ENCODE measurements around the gene RRBP1.

Gene RRBP1

DNA sequence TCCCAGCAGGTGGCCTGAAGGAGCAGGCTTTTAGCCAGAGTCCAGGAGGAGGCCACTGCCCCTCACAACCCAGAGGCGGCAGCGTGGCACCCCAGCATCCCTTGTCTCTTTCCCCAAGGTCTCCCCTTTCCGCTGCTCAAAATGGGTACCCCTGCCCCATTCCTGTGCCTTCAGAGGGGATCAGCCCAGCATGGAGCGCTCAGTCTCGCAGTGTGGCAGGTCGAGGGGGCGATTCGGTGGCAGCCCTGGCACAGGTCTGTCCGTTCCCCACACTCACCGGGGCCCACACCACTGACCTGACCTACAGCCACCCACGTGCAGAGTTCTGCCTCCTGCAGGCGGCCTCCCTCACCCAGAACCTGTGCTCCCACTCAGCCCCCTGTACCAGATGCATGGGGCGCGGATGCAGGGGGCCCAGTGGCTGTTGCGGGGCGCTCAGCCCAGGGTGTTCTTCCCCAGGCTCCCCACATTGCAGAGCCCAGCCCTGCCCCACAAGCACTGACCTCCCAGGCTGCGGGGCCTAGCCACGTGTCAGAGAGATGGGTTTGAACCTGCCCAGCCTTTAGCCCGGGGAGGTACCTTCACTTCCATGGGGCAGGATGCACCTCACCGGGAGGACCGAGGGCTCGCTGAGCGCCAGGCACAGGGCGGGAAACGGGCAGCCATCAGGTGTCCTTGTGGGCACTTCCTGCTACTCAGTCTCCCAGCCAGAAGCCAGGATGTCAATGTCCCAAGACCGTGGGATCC, 70.3 kb downstream of the RRBP1 start:
- peak; percentile 17 for DNase-seq (ENCODE audit: low spot score)

DNA sequence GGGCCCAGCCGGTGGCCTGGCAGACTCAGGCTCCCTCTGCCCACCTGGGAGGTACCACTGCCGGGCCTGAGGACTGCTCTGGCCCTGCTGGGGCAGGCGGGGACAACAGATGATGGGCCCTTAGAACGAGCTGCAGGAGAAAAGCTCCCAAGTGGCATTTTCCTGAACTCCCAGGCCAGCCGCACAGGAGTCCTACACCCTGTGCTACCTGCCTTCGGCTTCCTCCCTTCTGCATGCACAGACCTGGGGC, 70.8 kb downstream of the RRBP1 start:
- DNase-seq (ENCODE audit: low spot score), result no peak

DNA sequence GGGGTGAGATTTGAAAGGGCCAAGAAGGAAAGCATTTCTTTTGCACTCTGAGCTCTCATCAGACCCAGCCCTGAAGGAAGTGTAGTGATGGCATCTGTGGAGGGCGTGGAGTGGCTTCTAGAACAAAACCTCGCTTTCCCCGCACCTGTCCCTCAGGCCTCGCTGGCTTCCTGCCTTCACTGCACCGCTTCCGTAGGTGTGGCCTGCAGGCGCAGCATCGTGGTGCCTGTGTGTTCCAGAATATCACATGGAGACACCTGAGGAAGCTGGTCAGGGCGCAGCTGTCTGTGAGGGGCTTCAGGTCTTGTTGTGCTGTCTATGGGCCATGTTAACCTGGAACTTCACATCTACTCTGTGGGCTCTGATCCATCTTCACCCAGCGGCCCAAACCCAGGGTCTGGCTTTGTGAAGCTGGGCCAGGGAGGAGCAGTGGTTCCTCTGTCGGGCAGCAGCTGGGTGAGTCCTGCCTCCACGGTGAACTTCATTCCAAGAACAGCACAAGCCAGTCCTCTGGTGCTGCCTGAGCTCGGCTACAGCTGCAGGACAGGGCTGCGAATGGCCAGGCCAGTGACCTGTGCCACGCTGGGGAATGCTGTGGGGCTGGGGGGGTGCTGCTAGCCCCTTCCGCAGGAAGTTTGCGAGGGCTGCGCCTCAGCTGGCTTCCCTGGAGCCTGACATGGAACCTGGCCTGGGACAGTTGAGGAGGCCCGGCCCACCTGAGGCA, 71.3 kb downstream of the RRBP1 start:
- peak; percentile 44 for DNase-seq (ENCODE audit: low spot score)

DNA sequence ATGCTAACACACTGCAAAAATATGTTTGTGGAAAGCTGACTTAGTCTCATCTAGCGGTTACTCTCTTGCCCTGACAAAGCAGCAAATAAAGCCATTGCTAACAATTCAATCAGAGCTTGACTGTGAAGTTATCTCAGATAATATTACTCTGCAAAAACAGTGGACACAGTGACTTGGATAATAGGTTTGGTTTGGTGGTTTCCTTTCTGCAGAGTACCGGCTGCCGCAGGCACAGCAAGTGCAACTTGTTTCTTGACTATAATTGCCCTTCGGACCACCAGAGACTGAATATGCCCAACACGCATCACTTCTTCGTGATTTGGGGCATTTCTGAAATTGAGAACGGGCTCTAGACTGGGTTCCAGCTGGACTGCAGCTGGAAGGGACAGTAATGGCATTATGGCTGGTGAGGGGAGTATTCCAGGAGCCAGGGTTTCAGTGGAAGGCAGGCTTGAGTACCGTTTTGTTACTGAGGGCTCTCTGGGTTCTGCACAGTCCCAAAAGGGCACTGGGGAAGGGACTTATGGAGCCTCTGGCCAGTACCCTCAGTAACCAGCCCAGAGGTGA, 72.1 kb downstream of the RRBP1 start:
- DNase-seq (ENCODE audit: low spot score), result no peak

DNA sequence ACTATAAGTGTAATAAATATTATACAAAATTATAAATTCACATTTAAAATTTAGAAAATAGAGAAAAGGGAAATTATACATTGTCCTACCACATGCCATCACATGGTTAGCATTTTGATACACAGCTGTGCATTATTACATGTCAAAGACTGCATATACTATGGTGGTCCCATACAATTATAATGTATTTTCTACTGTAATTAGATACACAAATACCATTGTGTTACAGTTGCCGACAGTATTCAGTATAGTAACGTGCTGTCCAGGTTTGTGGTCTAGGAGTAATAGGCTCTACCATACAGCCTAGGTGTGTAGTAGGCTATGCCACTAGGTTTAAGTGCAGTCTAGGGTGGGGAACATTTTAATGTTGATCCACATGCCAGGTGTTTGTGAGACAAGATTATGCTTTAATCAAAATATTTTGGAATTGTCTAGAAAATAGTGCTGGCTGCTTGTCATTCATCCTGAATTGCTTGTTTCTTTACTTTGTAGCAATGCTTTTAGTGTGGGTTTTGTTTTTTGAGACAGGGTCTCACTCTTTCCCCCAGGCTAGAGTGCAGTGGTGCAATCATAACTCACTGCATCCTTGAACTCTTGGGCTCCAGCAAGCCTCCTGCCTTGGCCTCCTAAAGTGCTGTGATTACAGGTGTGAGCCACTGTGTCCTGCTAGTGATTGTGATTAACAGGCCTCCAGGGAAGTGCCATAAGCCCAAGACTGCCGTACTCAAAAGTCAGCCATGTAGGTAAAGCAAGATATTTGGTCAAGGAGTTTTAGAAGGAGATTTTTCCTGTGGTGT, 73.1 kb downstream of the RRBP1 start:
- no peak for DNase-seq (ENCODE audit: low spot score)

DNA sequence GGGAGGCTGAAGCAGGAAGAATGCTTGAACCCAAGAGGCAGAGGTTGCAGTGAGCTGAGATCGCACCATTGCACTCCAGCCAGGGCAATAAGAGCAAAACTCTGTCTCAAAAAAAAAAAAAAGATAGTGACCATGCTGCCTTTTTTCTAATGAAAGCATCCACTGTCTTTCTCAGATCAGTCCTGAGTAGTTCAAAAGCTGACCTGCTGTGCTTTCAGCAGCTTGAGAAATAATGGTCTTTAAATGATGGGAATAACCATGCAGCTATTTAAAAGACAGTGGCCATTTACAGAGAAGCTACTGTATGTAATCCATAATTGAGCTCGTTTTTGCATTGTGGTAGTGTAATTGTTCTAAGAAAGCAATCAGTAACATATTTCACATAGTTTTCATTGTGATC, 76.0 kb downstream of the RRBP1 start:
- DNase-seq (ENCODE audit: low spot score), result no peak

DNA sequence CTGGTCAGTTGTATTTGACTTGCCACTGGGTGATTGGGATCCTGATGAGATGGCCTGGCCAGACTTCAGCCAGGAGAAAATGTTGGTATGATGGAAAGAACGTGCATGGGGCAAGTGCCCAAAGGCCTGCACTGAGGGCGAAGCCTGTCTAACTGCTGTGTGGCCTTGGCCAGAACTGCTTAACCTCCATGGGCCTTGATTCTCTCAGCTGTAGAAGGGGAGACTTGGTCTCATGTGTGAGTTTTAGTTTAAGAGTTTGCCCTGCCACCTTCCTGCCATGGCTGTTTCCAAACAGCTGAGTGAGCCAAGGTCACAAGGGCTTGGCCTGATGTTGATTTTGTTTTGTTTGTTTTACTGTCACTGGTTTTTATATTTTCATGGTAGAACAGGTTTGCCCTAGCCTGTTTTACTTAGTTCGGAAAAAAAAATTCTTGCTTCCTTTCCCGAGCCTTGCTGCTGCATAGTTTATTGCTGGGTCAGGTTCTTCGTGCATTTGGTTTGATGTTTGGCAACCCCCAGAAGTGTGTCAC, 76.8 kb downstream of the RRBP1 start:
- no peak for DNase-seq (ENCODE audit: low spot score)

DNA sequence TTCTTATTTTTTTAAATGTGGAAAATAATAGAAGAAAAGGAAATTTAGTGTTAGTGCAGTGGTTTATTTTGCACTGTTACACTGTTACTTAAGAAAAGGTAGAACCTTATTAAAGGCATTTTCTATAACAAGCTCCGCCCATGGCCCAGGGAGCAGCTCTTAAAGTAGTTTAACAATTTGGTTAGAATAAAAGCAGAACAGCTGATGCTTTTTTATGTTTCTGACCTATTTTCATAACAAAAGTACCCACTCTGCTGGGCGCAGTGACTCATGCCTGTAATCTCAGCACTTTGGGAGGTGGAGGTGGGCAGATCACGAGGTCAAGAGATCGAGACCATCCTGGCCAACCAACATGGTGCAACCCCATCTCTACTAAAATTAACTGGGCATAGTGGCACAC, 79.5 kb downstream of the RRBP1 start:
- DNase-seq (ENCODE audit: low spot score), result no peak

DNA sequence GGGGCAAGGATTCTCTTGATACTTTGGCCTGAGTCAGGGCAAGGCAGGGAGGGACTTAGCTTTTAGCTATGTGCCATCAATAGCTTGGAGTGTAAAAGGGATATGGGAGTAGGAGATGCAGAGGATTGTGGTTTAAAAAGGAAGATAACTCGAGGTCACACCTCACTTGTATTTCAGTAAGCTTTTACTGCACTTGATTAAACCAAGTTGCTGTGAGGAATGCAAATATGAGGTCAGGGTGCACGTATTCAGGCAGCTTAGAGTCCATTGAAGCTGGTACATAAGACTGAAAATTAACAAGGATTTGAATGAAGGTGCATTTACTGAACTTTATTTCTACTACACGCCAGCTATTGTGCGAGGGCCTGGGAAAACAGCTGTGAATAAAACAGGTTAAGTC, 80.1 kb downstream of the RRBP1 start:
- no peak for DNase-seq (ENCODE audit: low spot score)

DNA sequence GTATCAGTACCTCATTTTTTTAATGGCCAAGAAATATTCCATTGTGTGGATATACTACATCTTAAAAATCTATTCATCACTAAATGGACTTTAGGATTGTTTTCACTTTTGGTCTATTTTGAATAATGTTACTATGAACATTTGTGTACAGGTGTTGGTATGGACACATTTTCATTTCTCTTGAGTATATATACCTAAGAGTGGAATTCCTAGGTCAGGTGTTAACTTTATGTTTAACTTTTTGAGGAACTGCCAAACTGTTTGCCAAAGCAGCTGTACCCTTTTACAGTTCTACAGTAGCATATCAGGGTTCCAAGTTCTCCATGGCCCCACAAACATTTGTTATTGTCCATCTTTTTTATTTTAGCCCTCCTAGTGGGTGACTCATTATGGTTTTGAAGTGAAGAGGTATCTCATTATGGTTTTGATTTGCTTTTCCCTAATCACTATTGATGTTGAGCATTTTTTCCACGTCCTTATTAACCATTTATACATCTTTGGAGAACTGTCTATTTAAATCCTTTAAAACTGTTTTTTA, 84.0 kb downstream of the RRBP1 start:
- no peak for DNase-seq (ENCODE audit: low spot score)

DNA sequence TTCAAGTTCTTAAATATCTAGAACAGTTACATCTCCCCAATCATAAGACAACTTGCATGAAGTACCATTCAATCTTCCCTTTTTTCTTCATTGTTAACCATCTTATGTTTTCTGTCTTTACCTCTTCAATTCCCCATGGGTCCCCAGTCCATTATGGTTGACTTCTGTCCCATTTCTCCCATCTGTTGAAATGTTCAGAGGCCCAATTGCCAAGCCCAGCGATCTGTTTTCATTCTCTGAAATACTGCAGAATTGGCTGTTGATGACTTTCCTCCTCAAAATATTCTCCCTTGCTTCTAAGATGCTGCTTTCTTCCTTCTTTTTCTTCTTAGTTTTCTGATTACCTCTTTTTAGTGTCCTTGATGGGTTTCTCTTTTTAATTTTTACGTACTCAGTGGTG, 86.2 kb downstream of the RRBP1 start:
- no peak for DNase-seq (ENCODE audit: low spot score)

DNA sequence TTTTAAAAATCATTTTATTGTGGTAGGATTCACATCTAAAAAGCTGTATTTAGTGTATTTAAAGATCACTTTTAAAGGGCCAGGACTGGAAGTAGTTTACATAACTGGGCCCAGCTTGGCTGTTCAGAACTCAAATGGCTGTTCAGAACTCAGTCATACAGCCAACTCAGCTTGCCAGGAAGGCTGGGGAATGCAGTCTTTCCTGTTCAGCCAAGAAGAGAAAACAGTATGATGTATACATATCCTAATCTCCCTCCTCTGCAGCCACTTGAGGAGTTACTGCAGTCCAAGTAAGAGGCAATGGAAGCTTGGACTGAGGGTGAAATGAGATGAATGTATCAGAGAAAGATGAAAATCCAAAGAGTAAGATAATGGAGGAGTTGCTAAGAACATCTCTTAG, 87.6 kb downstream of the RRBP1 start:
- no peak for DNase-seq (ENCODE audit: low spot score)

DNA sequence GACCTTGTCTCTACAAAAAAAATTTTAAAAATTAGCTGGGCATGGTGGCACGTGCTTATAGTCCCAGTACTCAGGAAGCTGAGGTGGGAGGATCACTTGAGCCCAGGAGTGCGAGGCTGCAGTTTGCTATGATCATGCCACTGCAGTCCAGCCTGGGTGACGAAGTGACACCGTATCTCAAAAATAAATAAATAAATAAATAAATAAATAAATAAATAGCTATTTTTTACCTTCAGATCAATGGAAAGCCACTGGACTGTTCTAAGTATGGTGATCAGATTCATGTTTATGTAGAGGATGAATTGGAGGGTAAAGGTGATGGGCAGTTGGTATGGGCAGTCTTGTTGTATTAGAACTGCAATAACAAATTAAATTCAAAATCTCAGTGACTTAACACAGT, 88.1 kb downstream of the RRBP1 start:
- DNase-seq (ENCODE audit: low spot score), result no peak

DNA sequence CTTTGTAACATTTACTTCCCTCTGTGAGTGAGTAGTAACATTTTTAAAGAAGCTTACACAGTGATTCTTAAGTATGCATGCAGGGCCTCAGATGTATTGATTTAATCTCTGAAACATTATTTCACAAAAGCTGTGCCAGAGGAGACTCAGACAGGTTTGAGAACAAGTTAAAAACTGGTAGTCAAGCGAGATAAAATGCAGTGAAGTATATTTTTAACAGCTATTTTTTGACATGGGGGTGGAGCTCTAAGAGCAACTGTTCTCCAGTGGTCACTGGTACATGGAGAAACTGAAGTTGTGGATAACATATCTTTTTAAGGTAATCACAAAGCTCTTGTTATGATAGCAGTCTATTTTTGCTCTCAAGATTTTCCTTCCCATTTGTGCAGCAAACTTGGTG, 91.8 kb downstream of the RRBP1 start:
- no peak for DNase-seq (ENCODE audit: low spot score)

DNA sequence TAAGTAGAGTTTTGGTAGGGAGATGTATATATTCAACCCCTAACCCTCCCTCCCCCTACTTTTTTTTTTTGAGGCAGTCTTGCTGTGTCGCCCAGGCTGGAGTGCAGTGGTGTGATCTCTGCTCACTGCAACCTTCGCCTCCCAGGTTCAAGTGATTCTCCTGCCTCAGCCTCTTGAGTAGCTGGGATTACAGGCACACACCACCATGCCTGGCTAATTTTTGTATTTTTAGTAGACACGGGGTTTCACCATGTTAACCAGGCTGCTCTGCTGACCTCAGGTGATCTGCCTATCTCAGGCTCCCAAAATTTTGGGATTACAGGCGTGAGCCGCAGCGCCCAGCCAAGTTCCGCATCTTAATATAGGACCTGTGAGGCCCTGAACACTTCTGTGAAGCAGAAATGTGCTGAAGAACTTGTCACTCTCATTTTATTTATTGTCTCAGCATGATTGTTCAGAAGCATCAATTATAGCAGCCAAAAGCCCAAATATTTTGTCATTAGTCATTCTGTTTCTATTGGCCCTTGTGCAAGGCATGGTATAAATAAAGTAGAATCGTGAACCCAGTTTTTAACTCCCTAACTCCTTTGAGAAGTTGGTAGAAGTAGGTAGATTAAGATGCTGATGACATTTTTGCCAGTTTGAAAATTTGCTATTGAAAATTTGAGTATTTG, 92.7 kb downstream of the RRBP1 start:
- no peak for DNase-seq (ENCODE audit: low spot score)

DNA sequence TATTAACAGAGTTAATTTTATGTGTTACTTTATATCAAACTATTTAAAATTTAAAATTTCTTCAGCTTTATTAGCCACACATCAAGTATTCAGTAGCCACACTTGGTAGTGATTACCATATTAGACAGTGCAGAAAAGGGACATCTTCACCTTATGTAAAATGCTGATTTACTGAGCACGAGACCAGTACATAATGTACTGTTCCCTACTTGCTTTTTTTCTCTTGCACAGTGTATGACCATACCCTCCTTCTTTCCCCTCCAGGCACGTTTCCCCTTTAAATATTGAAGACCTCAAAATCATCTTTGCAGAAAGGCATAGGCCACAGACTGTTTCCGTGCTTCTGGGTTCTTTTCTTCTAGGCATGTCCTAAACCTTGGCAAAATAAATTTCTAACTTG, 94.2 kb downstream of the RRBP1 start:
- DNase-seq (ENCODE audit: low spot score), result no peak

DNA sequence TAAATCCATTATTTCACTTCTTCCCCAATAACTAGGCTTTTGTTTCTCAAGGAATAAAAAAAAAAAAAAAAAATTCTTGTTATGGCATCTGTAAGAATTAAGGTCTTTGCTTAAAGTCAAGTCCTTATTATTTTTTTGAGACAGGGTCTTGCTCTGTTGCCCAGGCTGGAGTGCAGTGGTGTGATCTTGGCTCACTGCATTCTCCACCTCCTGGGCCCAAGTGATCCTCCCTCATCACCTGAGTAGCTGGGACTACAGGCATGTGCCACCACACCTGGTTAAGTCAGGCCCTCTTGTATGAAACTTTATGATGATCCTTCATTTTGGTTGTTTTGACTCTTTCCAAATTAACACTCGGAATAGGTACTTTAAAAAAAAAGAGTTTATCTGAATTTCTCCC, 94.9 kb downstream of the RRBP1 start:
- no peak for DNase-seq (ENCODE audit: low spot score)

DNA sequence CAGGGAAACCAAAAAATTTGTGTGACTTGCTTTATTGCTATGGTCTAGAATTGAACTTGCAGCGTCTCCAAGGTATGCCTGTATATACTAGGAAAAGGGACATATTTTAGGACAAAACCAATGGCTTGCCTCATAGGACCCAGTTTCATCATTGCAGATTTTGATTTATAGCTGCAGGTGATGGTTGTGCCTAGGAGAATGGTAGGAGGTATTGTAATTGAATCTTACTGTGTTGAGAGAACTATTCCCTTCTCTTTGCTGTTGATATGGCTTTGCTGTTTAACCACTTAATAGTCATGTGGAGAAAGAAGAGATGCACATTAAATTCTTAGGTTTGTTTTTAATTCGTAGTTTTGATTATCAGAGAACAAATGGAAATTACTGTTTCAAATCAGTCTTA, 95.8 kb downstream of the RRBP1 start:
- DNase-seq (ENCODE audit: low spot score), result no peak

DNA sequence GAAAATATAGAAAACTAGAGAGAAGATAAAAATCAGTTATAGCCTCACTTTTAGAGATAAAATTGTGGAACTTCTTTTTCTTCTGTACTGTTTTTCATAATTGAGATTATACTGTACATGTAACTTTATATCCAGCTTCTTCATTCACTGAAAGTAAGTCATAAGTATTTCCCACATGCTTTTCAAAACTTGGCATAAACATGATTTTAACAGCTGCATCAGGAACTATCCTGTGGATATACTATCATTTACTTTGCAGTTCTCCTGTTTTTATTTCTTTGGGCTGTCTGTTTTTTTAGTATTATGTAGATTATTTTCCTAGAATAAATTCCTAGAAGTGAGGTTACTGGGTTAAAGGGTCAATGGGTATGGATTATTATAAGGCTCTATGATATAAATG, 97.4 kb downstream of the RRBP1 start:
- no peak for DNase-seq (ENCODE audit: low spot score)

DNA sequence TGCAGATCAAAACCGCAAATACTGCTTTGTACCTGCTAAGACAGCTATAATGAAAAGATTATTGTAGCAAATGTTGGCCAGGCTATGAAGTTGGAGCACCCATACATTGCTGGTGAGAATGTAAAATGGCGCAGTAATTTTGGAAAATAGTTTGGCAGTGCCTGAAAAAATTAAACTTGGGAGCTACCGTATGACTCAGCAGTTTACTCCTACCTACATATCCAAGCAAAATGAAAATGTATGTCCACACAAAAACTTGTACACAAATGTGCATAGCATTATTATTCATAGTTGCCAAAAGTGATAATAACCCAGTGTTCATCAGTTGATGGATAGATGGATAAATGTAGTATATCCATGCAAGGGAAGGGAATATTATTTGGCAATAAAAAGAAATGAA, 98.9 kb downstream of the RRBP1 start:
- DNase-seq (ENCODE audit: low spot score), result no peak

DNA sequence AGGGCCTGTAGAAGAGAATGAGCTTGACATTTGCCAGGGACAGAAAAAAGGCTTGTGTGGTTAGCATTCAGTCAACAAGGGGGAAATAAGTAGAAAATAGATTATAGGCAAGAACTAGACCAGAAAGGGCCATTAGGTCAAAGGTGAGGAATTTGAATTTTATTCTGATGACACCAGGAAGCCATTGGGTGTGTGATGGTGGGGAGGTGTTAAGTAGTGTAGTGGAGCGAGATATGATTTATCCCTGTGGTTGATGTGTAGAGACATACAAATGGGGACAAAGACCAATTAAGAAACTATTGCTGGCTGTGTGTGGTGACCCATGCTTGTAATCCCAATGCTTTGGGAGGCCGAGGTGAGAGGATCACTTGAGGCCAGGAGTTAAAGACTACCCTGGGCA, 101.1 kb downstream of the RRBP1 start:
- no peak for DNase-seq (ENCODE audit: low spot score)
